Memory B cell (primary cell): ENCODE results near the gene OVAAL.

Experiments
- ATAC-seq: fragments of 150-1000 bp; cut with Tn5 transposase; 2 replicates; pipeline ENCODE4 v1.10.0; 2021; ENCODE audit warnings: low read depth, mild to moderate bottlenecking, moderate library complexity
- DNase-seq, 2 donors: peaks; one replicate each; pipeline ENCODE4 v3.0.0; 2022; ENCODE audit warnings: low spot score in 2 of 2
- H3K27ac Mint-ChIP-seq: one replicate; pipeline ENCODE4 v1.8.0; 2022; ENCODE audit warnings: mild to moderate bottlenecking, moderate library complexity, mixed read lengths
- H3K27me3 Mint-ChIP-seq: one replicate; pipeline ENCODE4 v1.8.0; 2022; ENCODE audit warnings: mixed read lengths
- H3K36me3 Mint-ChIP-seq: one replicate; pipeline ENCODE4 v1.8.0; 2022; ENCODE audit warnings: mild to moderate bottlenecking, mixed read lengths
- H3K4me1 Mint-ChIP-seq: one replicate; pipeline ENCODE4 v1.8.0; 2022; ENCODE audit warnings: mixed read lengths
- H3K4me3 Mint-ChIP-seq: one replicate; pipeline ENCODE4 v1.8.0; 2022; ENCODE audit warnings: mild to moderate bottlenecking, moderate library complexity, mixed read lengths
- H3K9me3 Mint-ChIP-seq: one replicate; pipeline ENCODE4 v1.8.0; 2022; ENCODE audit warnings: mixed read lengths

The OVAAL gene

DNA sequence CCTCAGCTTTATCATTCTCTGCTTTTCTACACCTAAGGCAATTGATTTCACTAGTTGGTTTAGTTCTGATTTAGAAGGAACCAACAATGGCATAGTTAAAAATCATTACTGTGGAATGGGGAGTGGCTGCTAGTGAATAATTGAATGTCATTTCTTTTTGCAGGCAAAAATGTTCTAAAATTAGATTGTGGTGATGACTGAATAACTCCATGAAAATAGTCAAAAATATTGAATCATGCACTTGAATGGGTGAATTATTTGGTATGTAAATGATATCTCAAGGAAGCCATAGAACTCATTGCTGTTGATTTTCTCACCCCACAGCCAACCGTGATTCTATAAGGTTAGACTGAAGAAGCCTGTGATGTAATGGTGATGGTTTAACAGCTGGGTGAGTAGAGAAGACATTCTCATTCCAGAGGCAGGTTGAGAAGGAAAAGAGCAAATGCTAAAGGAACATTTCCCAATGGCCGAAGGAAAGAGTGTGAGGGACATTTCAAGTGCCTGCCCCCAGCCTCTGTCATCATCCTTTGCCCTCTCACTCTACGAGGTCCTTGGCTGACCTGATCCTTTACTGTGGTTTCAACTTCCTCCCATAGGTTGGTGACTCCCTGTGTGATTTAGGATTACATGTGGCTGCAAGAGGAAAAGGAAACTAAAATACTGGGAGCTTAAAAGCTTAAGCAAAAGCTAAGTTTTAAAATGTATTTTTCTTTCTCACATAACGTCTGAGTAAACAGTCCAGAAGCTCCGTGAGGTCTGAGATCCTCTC, 12.5 kb downstream of the OVAAL start:
- no peak overlapping the region for H3K27ac Mint-ChIP-seq
- H3K36me3 Mint-ChIP-seq = no peaks in the 10 kb centered on the region
- no peaks in the 10 kb centered on the region for H3K9me3 Mint-ChIP-seq
- H3K4me1 Mint-ChIP-seq = peaks cover 4% of the 10 kb centered on the region
- ATAC-seq (no peak), DNase-seq (no peak)
- H3K4me3 Mint-ChIP-seq = no peak overlapping the region
- H3K27me3 Mint-ChIP-seq = peaks cover 13% of the 10 kb centered on the region

DNA sequence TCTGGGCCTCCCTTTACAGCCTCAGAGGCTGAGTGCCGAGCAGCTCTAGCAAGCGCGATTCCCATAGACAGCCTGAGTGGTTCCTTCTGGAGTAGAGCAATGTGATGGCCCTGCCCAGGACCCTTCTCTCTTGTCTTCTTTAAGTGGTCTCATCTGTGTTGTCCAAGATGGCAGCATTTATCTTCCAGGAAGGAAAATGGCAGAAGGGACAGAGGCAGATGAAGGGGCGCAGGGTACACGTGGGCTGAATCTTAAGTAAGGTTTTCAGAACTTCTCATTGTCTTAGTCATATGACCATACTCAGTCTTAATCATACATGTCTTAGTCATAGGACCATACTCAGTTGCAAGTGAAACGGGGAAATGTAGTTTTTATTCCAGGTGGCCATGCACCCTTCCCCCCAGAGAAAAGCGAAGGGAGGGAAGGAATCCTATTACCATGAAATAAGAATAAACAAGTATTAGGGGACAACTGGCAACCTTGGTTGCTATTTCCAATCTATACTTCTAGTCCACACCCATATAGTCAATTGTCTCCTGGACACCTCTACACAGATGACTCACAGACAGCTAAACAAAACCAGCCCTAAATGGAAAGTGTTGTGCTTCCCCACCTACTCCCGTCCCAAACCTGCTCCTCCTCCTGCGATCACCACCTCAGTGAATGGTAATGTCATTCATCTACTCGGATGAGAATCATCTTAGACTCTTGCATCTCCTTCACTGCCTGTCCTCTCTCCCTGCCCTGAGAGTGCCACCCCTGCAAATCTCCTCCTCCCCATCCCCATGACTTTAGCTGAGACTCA, 13.3 kb downstream of the OVAAL start:
- DNase-seq (no peak), ATAC-seq (no peak)
- H3K36me3 Mint-ChIP-seq = no peaks in the 10 kb centered on the region
- H3K4me1 Mint-ChIP-seq = peaks cover 4% of the 10 kb centered on the region
- no peak overlapping the region for H3K27ac Mint-ChIP-seq
- no peak overlapping the region for H3K4me3 Mint-ChIP-seq
- peaks cover 17% of the 10 kb centered on the region for H3K27me3 Mint-ChIP-seq
- H3K9me3 Mint-ChIP-seq = no peaks in the 10 kb centered on the region

DNA sequence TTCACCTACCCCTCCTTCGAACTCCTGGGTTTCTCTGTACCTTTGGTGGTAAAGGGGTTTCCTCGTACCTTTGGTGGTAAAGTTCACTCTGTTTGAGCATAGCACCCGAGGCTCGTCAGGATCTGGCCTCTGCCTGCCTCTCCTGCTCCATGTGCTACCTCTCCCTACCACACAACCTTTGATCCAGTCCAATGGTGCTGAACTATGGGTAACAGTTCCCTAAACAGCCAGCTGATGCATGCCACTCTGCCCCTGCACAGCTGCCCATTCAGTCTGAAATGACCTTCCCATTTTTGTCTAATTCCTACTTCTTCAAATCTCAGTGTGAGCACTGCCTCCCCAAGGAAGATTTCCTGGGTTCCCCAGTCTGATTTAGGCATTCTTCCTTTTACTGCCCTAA, 14.0 kb downstream of the OVAAL start:
- H3K36me3 Mint-ChIP-seq = no peaks in the 10 kb centered on the region
- DNase-seq = no peak
- H3K4me1 Mint-ChIP-seq = peaks cover 4% of the 10 kb centered on the region
- no peak overlapping the region for H3K4me3 Mint-ChIP-seq
- no peak for ATAC-seq
- no peak overlapping the region for H3K27ac Mint-ChIP-seq
- no peaks in the 10 kb centered on the region for H3K9me3 Mint-ChIP-seq
- peaks cover 18% of the 10 kb centered on the region for H3K27me3 Mint-ChIP-seq

DNA sequence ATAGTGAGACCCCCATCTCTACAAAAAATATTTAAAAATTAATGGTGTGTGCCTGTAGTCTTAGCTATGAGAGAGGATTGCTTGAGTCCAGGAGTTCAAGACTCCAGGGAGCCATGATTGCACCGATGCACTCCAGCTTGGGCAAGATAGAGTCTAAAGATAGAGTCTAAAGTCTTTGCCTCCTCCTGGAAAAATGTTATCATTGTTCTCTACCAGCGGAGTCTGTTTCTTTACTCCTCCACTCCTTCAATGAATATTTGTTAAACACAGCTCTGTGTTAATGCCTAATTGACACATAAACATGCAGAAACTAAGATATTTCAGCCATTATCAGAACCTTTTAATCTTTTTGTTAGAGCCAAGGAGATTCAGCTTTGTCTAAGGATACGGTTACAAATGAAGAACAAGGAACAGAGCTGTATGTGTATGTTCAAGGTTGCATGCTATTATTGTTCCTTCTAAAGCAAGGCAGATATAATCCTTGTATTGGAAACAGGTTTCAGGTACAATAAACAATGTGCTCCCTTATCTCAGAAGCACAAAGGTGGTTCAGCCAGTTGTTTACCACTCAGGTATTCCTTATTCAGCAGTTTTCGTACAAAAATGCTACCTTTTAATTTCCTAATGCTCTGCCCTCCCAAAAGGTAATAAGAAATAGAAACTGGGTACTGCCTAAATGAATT, 15.4 kb downstream of the OVAAL start:
- no peaks in the 10 kb centered on the region for H3K9me3 Mint-ChIP-seq
- ATAC-seq (no peak), DNase-seq (no peak)
- peaks cover 19% of the 10 kb centered on the region for H3K27me3 Mint-ChIP-seq
- no peak overlapping the region for H3K27ac Mint-ChIP-seq
- peaks cover 4% of the 10 kb centered on the region for H3K4me1 Mint-ChIP-seq
- H3K36me3 Mint-ChIP-seq = no peaks in the 10 kb centered on the region
- no peak overlapping the region for H3K4me3 Mint-ChIP-seq

DNA sequence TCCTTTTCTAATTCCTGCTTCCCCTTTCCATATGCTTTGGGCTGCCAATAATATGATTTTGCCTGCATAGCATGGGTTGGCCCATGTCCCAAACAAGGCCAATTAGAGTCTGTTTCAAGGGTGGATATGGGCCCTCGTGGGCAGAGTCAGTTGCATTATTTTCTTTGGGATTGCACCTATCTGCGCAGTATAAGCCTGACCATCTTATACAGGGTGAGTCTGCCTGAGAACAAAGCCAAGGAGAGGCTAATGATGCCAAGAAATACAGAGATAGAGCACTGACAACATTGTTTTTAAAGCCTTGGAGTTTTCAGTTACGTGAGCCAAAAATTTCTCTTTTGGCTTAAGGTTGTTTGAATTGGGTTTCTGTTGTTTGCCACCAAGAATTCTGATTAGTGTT, 18.6 kb downstream of the OVAAL start:
- H3K27ac Mint-ChIP-seq = no peak overlapping the region
- H3K4me3 Mint-ChIP-seq = no peak overlapping the region
- DNase-seq (no peak), ATAC-seq (no peak)
- peaks cover 14% of the 10 kb centered on the region for H3K27me3 Mint-ChIP-seq
- H3K36me3 Mint-ChIP-seq = no peaks in the 10 kb centered on the region
- peaks cover 2% of the 10 kb centered on the region for H3K4me1 Mint-ChIP-seq
- H3K9me3 Mint-ChIP-seq = no peaks in the 10 kb centered on the region

DNA sequence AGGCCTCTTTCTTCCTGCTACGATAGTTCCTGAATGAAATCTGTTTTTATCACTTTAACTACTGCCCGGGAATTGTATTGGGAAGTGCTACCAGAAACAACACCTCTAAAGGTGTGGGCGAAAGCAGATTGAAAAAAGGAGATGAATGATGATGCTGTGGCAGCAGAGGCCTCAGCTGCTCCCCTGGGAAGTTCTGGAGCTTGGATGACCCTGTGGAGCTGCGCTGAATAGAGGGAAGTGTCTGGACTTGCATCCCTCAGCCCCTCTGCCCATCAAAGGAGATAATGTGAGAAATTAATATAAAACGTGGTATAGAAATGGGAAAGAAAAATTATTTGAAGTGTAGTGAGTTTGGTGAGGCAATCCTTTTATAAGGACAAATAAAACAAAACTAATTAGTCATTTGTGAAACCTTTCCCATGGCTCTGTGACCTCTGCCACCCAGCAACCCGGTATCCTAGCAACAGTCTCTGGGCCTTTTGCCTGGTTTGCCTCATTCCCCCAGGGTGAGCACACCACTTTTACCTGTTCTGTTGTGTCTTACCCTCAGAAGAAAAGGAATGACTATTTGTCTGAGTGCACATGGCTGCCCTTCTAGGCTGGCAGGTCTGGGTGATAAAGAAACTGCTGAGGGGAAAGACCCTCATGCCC, 21.3 kb downstream of the OVAAL start:
- ATAC-seq = no peak
- H3K9me3 Mint-ChIP-seq = no peaks in the 10 kb centered on the region
- no peak for DNase-seq
- H3K27me3 Mint-ChIP-seq = peaks cover 12% of the 10 kb centered on the region
- no peak overlapping the region for H3K4me3 Mint-ChIP-seq
- no peak overlapping the region for H3K27ac Mint-ChIP-seq
- H3K4me1 Mint-ChIP-seq = no peaks in the 10 kb centered on the region
- H3K36me3 Mint-ChIP-seq = no peaks in the 10 kb centered on the region

DNA sequence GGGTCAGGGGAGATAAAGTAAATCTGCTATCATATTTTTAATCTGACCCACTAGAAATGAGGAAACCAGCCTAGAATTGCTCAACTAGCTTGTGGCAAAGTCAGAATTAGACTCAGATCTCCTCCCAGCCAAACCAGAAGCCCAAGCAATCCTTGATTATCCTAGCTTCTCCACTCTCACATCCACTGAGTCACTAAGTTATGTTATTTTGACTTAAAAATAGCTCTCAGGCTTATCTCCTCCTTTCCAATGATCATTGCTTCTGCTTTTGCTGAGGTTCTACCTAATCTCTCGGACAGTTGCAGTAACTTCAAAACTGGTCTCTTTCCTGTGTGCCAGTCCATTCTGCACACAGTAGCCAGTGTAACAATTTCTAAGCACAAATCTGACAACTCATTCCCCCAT, 22.9 kb downstream of the OVAAL start:
- no peaks in the 10 kb centered on the region for H3K4me1 Mint-ChIP-seq
- no peaks in the 10 kb centered on the region for H3K9me3 Mint-ChIP-seq
- peaks cover 8% of the 10 kb centered on the region for H3K27me3 Mint-ChIP-seq
- H3K36me3 Mint-ChIP-seq = no peaks in the 10 kb centered on the region
- no peak overlapping the region for H3K27ac Mint-ChIP-seq
- no peak overlapping the region for H3K4me3 Mint-ChIP-seq
- ATAC-seq = no peak
- no peak for DNase-seq

DNA sequence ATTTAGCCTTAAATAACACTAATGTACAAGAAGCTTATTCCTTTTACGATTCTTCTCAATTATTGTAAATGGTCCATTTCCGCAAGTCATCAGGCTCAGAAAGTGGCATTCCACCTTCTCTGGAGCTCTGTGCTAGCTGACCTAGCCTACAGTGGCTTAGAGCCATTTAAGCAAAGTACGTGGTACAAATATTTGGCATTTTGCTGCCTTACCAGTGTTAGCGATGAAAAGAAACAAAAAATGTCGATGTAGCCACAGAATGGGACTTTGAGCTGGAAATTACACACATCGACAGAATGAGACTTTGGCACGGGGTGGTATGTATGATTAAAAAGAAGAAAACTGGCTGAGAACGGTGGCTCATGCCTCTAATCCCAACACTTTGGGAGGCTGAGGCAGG, 26.1 kb downstream of the OVAAL start:
- Mint-ChIP-seq H3K4me1 (no peaks in the 10 kb centered on the region), H3K4me3 (no peak overlapping the region), H3K9me3 (peaks cover 2% of the 10 kb centered on the region), H3K27ac (no peak overlapping the region), H3K27me3 (peaks cover 7% of the 10 kb centered on the region), H3K36me3 (no peaks in the 10 kb centered on the region)
- DNase-seq (no peak), ATAC-seq (no peak)

DNA sequence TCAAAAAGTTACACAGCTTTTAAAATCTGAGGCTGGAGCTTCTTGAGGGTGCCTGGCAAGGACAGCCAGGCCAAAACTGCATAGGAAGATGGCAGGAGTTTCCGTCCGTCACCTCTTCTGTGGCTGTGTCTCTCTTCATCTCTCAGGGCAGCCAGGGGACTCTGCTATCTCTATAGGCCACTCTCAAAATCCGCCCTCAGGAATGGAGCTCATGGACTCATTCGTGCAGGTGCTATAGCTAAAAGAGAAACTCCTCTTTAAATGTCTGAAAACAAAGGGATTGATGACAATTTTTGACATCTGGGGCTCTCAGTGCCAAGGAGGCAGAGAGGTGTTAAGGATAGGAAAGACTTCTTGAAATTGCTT, 27.2 kb downstream of the OVAAL start:
- H3K9me3 Mint-ChIP-seq = peaks cover 2% of the 10 kb centered on the region
- H3K27ac Mint-ChIP-seq = no peak overlapping the region
- peaks cover 9% of the 10 kb centered on the region for H3K27me3 Mint-ChIP-seq

DNA sequence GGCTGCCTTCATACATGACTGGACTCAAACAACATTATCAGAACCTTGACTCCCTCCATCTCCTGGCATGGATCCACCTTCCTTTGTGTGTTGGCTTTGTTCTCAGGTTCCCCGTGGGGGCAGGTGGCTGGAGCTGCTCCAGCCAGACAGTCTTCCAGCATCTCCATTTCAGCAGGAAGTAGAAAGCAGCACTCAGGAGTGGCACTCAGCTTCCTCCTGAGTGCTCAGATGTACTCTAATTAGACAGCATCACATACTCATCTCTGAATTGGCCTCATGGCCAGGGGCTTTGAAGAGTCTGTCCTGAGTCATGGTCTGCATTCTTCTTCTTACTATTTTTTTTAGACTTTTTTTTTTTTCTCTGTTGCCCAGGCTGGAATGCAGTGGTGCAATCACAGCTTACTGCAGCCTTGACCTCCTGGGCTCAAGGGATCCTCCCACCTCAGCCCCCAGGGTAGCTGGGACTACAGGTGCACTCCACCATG, 27.9 kb downstream of the OVAAL start:
- Mint-ChIP-seq H3K36me3 (no peaks in the 10 kb centered on the region), H3K9me3 (peaks cover 2% of the 10 kb centered on the region), H3K4me3 (no peak overlapping the region)

More for the DNA sequence above, 27.2 kb downstream of the OVAAL start:
- no peak overlapping the region for H3K4me3 Mint-ChIP-seq
- no peaks in the 10 kb centered on the region for H3K4me1 Mint-ChIP-seq
- no peak for ATAC-seq
- no peaks in the 10 kb centered on the region for H3K36me3 Mint-ChIP-seq
- DNase-seq = no peak

DNA sequence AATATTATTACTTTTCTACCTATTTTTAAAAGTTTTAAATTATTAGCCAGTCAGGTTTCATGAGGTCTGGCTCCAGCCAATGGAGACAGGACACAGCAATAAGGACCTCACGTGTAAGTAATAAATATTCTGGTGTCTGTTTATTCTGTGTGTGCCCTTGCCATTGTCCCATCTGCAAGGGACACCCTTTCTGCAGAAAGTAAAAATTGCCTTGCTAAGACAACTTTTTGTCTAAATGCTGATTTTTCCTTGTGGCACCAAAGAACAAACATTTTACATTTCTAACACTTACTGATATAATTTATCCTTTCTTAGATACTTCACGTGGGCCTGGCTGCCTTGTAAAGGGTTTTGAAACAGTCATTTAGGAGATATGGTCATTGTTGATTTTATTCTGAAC, 29.4 kb downstream of the OVAAL start:
- Mint-ChIP-seq H3K9me3 (peaks cover 2% of the 10 kb centered on the region), H3K27ac (no peak overlapping the region), H3K4me3 (no peak overlapping the region), H3K36me3 (no peaks in the 10 kb centered on the region), H3K27me3 (peaks cover 11% of the 10 kb centered on the region), H3K4me1 (no peaks in the 10 kb centered on the region)
- DNase-seq (no peak), ATAC-seq (no peak)

More for the DNA sequence above, 27.9 kb downstream of the OVAAL start:
- no peak for DNase-seq
- H3K27me3 Mint-ChIP-seq = peaks cover 9% of the 10 kb centered on the region
- no peaks in the 10 kb centered on the region for H3K4me1 Mint-ChIP-seq
- H3K27ac Mint-ChIP-seq = no peak overlapping the region
- ATAC-seq = no peak

DNA sequence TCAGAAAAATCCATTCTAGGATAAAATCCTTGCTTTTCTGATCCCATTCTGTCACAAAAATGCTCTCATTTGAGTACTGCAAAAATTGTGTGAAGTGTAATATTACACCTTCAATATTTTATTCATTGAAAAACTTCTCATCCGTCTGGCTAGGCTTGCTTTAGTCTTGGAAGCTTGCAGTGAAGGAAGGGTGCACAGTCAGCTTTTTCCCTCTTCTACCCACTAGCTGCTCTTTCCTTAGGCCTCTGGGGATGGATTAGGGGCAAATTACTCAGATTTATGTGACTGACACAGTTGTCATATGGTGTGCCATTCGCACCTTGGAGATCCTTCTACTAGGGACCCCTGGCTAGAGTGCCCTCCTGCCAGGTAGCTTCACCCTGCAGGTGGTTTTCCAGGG, 32.1 kb downstream of the OVAAL start:
- peaks cover 7% of the 10 kb centered on the region for H3K27me3 Mint-ChIP-seq
- no peak overlapping the region for H3K4me3 Mint-ChIP-seq
- no peaks in the 10 kb centered on the region for H3K4me1 Mint-ChIP-seq
- H3K9me3 Mint-ChIP-seq = peaks cover 2% of the 10 kb centered on the region
- DNase-seq (no peak), ATAC-seq (no peak)
- no peak overlapping the region for H3K27ac Mint-ChIP-seq
- no peaks in the 10 kb centered on the region for H3K36me3 Mint-ChIP-seq

DNA sequence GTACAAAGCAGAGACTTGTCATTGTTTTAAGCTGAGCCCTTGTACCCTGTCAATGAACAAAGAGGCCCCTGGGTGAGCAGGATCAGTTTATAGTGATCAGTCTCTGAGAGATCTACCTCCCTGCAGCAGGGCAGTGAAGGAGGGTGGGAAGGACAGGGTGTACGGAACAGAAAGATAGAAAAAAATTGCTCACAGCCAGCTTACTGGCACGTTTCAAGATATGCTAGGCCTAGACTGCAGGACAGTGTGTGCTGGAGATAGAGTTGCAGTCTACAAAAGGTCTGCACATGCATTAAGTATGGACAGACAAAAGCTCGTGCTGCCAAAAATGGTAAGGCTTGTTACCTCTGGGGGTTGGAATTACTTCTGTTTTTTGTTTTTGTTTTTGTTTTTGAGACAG, 34.6 kb downstream of the OVAAL start:
- no peak overlapping the region for H3K4me3 Mint-ChIP-seq
- peaks cover 7% of the 10 kb centered on the region for H3K27me3 Mint-ChIP-seq
- DNase-seq = no peak
- H3K4me1 Mint-ChIP-seq = no peaks in the 10 kb centered on the region
- no peaks in the 10 kb centered on the region for H3K9me3 Mint-ChIP-seq
- H3K27ac Mint-ChIP-seq = no peak overlapping the region
- ATAC-seq = no peak
- H3K36me3 Mint-ChIP-seq = no peaks in the 10 kb centered on the region

DNA sequence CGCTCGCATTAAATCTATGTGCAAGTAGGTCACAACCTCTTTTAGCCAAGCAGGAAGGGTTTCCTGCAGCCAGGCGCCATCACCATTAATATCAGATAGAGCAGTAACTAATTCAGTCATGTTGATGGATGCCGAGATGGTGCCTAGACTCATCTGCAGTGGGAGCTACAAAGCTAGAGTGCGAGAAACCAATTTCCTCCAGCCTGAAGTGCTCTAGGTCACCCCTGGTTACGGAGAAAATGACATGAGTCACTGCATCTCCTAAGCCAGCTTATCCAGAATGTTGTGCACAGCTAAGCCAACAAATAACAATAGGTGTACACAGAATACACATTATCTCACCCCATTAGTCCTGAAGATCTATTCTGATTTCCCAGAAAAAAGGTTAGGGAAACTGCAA, 36.0 kb downstream of the OVAAL start:
- no peaks in the 10 kb centered on the region for H3K4me1 Mint-ChIP-seq
- no peak overlapping the region for H3K27ac Mint-ChIP-seq
- H3K27me3 Mint-ChIP-seq = peaks cover 7% of the 10 kb centered on the region
- no peak for ATAC-seq
- no peak for DNase-seq
- H3K9me3 Mint-ChIP-seq = no peaks in the 10 kb centered on the region
- no peak overlapping the region for H3K4me3 Mint-ChIP-seq
- no peaks in the 10 kb centered on the region for H3K36me3 Mint-ChIP-seq
